ENCODE results near the gene ZBTB8A.
"Not testable (repeated sequence)": the region's sequence is repeated elsewhere in the genome, so short reads cannot be mapped to it uniquely, and the experiment has no call there.

ZBTB8A gene

DNA sequence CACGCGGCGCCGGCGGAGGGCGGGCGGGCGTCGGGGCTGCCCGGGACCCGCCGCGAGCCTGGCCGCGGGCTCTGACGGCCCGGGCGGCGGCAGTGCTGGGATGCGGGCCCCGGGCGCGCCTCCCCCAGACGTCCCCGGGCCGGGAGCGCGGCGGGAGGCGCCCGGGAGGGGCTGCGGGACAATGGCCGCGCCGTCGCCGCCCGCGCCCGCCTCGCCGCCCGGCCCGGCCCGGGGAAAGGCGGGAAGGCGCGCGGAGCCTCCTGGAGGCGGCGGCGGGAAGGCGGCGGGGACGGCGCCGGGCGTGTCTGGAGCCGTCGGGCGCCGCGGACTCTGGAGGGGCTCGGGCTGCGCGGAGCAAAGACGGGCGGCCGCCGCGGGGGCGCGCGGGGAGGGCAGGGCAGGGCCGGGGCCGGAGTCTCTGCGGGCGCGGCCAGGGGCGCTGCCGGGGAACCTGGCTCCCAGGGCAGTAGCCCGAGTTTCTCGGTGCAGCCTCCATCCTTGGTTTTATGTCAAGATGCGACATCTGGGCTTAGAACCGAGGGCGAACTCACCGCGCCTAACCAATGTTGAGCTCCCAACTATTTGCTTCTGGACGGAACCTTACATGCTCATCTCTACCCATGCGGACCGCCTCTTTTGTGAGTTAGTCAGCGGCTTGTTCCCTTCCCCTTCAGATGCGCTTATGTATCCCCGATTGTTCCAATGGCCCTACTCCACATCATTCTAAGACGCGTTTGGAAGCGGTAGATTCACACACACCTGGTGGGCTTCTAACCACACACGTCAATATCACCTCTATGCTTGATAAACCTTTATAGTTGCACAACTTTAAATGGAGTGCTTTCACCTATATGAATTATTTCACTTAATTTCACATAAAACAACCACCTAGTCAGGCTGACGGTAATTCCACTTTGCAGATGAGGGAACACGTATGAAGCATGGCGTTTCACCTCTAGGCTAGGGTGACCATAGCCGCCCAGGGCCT lies 651 bp downstream of the ZBTB8A start:
- peak in 1 of 2 experiments; percentile 11 for DNase-seq

- no peak for DNase-seq
These were observed 1.4 kb downstream of the ZBTB8A start for GRCh38 chr1:32540605-32541004.

- no peak for DNase-seq
These were observed 1.9 kb downstream of the ZBTB8A start for GRCh38 chr1:32541064-32541566.

- DNase-seq: no peak
These were observed 7.4 kb downstream of the ZBTB8A start for GRCh38 chr1:32546611-32547010.

DNA sequence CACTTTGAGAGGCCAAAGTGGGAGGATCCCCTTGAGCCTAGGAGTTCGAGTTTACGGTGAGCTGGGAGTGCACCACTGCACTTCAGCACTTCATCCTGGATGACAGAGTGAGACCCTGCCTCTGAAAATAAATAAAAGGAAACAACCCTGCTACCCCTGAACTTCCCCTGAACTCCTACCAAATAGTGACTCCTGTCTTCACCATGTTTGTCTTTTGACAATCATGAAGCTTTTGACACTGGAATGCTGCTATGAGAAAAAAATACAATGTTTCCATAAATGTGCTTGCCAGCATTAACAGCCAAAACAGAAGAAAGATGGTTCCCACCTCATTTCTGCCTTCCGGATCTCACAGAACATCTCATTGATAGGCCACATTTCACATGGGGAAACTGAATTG lies 10.4 kb downstream of the ZBTB8A start:
- DNase-seq: no peak

DNA sequence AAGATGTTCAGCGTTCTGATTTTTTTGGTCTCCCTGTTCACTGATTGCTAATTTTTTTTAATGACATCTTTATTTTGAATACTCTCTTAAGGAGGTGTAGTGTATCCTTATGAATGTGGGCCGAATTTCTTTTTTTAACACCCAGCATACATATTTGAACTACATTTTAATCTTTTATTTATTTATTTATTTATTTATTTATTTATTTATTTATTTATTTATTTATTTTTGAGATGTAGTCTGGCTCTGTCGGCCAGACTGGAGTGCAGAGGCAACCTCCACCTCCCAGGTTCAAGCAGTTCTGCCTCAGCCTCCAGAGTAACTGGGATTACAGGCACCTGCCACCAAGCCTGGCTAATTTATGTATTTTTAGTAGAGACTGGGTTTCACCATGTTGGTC lies 15.1 kb downstream of the ZBTB8A start:
- no peak for DNase-seq

DNA sequence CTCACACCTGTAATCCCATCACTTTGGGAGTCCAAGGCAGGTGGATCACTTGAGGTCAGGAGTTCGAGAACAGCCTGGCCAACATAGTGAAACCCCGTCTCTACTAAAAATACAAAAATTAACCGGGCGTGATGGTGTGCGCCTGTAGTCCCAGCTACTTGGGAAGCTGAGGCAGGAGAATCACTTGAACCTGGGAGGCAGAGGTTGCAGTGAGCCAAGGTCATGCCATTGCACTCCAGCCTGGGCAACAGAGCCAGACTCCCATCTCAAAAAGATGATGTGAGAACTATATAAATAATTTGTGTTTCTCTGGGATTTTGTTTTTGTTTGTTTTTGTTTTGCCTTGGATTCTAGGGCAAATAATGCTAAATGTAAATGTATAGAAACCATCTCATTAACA lies 17.8 kb downstream of the ZBTB8A start:
- DNase-seq: not testable (repeated sequence)

- no peak for DNase-seq
These were observed 18.6 kb downstream of the ZBTB8A start for GRCh38 chr1:32557812-32558211.

DNA sequence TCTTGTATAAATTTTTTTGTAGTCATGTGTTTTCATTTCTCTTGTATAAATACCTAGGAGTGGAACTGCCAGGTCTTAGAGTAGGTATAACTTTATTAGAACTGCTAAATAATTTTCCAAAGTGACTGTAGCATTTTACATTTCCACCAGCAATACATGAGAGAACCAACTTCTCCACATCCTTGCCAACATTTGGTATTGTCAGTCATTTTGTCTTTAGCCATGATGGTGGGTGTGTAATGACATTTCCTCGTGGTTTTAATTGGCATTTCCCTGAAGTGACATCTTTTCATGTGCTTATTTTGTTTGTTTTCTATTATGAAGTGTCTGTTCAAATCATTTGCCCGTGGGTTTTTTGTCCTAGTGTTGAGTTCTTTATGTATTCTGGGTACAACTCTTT lies 29.7 kb downstream of the ZBTB8A start:
- DNase-seq: no peak

DNA sequence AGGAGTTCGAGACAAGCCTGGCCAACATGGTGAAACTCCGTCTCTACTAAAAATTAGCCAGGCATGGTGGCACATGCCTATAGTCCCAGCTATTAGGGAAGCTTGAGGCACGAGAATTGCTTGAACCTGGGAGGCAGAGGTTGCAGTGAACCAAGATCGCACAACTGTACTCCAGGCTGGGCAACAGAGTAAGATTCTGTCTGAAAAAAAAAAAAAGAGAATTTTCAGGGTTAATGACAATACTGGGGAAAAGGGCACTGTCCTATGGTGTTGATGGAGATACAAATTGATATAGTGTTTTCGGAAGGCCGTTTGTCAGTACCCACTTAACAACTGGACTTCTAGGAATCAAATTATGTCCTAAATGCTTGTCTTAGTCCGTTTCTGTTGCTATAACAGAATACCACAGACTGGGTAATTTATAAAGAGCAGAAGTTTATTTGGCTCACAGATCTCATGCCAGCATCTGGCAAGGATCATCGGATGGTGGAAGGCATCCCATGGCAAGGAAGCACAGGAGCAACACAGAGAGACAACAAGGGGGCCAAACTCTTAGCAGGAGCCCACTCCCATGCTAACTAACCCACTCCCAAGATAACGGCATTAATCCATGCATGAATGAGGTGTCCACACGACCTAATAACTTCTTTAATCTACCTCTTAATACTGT lies 41.3 kb downstream of the ZBTB8A start:
- no peak for DNase-seq

DNA sequence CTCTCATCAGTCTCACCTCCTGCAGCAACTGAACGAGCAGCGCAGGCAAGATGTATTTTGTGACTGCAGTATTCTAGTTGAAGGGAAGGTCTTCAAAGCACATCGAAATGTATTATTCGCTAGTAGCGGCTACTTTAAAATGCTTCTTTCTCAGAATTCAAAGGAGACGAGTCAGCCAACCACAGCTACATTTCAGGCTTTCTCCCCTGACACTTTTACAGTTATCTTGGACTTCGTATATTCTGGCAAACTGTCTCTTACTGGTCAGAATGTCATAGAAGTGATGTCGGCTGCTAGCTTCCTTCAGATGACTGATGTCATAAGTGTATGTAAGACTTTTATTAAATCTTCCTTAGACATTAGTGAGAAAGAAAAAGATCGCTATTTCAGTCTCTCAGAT lies 53.7 kb downstream of the ZBTB8A start:
- DNase-seq: no peak

DNA sequence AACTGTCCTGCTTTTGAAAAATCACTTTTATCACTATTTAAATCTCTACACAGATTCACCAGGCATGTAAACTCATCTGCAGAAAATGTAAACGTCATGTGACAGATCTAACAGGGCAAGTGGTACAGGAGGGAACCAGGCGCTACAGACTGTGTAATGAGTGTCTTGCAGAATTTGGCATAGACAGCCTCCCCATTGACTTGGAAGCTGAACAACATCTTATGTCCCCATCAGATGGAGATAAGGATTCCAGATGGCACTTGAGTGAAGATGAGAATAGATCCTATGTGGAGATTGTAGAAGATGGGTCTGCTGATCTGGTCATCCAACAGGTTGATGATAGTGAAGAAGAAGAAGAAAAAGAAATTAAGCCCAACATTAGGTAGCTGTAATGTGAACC lies 60.8 kb downstream of the ZBTB8A start:
- DNase-seq: no peak

DNA sequence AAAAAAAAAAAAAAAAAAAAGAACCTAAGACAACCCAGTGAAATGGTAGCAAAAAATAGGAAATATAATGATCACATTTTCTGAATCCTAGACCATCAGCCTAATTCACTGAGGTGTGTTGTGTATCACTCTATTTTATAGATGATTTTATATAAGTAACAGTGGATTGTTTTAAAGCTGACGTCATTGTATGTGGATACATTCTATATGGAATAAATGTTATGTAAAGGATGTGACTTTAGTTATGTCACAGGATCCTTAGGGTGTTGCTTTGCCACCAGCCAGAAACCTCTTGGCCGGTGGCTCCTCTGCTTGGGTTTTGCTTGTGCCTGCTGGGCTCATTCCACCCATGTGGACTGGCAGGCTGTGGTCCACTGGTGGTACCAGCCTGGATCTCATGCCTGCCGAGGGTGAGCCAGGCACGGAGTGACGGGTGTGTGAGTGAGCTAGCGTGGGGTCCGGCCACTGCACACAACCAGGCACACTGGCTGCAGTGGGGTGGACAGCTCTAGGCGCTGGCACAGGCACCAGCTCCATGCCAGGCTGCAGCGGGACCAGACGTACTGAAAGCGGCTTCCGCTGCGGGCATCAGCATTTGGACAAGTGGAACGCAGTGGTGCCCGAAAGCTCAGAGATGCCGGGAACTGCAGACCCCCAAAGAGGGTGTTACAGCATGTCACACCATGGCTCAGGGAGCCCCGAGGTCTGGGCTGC lies 66.6 kb downstream of the ZBTB8A start:
- DNase-seq: no peak

- DNase-seq: no peak
These were observed 67.5 kb downstream of the ZBTB8A start for GRCh38 chr1:32606565-32607371.

GRCh38 chr1:32609180-32609579 lies 70.0 kb downstream of the ZBTB8A start:
- DNase-seq: no peak

DNA sequence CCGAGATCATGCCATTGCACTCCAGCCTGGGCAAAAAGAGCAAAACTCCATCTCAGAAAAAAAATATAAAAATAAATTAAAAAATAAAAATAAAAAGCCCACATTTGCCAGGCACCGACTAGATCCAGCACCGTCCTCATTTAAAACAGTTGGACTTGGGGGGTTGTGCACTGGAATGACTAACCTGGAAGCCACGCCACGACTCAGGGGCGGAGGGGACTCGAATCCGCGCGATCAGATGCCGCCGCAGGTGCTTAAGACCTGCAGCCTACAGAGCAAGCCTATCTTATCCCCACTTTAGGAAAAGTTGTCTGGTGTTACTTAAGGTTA lies 72.6 kb downstream of the ZBTB8A start:
- DNase-seq: no peak

DNA sequence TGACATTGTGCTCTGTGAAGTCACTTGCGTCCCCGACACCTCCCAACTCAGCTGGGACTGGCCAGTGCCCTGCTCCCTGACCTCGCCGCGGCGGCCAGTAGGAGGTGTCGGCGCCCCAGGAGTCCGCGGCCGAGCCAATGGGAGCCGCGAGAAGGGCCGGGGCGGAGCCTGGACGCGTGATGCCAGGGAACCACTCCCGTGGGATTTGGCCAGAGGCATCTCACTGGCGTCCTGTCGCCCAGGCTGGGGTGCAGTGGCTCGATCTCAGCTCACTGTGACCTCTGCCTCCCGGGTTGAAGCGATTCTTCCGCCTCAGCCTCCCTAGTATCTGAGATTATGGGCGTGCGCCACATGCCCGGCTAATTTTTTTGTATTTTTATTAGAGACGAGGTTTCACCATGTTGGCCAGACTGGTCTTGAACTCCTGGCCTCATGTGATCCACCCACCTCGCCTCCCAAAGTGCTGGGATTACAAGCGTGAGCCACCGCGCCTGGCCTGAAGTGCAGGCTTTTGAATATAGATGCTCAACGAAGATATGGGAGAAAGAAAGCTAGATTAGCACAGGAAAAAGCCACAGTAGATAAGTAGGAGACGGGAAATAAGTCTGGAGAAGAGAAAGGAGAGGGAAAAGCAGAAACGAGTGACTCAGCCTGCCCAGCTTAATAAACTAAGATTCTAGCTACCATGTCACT lies 73.1 kb downstream of the ZBTB8A start:
- DNase-seq: peak; percentile 55 to 83

- DNase-seq: no peak
These were observed 74.2 kb downstream of the ZBTB8A start for GRCh38 chr1:32613472-32613871.

- no peak for DNase-seq
These were observed 79.5 kb downstream of the ZBTB8A start for GRCh38 chr1:32618673-32619221.

DNA sequence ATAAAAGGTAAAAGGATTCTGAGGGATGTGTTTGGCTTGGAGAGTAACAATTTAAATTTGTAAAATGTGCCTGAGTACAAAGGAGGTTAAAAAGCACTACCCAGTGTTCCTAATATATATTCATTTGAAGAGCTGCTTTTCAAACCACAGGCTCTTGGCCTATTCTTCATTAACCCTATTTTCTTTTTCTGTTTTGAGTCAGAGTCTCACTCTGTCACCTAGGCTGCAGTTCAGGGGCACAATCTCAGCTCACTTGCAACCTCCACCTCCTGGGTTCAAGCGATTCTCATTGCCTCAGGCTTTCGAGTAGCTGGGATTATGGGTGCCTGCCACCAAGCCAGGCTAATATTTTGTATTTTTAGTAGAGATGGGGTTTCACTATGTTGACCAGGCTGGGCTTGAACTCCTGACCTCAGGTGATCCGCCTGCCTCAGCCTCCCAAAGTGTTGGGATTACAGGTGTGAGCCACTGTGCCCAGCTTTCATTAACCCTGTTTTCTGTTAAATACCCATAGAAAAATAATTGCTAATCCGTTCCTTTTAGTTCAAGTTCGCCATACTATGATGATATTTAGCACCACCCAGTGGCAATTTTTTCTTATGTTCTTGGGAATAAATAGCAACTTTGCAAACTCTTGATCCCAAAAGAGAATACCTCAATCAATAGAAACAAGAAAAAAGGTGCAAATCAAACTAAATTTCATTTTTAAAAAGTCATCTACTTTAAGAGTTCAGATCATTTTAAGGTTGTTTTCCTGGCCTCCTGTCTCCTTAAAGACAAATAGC lies 80.7 kb downstream of the ZBTB8A start:
- no peak for DNase-seq

- DNase-seq: no peak
These were observed 83.0 kb downstream of the ZBTB8A start for GRCh38 chr1:32622205-32622604.

Data from SW 1271 (cell line).